ENCODE results near the gene ITCH.

- TF ChIP-seq CTCF (IDR thresholded peaks at IDR 0.05) (no peak), POLR2A (IDR thresholded peaks at IDR 0.05) (no peak)
These were observed 143.4 kb downstream of the ITCH start for GRCh38 chr20:34506480-34506879.
